Measurements from ENCODE around the gene MYO5A. TPM values are rescaled to one million over a fixed set of nuclear protein-coding genes. Genes with fewer than 3 reads are reported as not detected.
A peak's percentile ranks its signal among the peaks of the same experiment; 100 is the strongest.
"Not testable (repeated sequence)": the region's sequence is repeated elsewhere in the genome, so short reads cannot be mapped to it uniquely, and the experiment has no call there.

The MYO5A gene
- total RNA-seq, 3 donors from 2014 or later, result 4.1 to 26.7 (median 12.6) TPM

GRCh38 chr15:52462806-52463360 is 65.8 kb downstream of the MYO5A start:
- DNase-seq (no peak), ATAC-seq (no peak)
- TF ChIP-seq CTCF (IDR thresholded peaks at IDR 0.05), result no peak
- Histone ChIP-seq H3K36me3 (ENCODE audit: low read depth) (no peaks in the 10 kb centered on the region), H3K4me3 (no peak overlapping the region), H3K9me3 (no peaks in the 10 kb centered on the region), H3K4me1 (ENCODE audit: low read depth) (no peaks in the 10 kb centered on the region)
- intact Hi-C loops (cut with DNase I, micrococcal nuclease), result no loop called here

GRCh38 chr15:52459701-52460100 is 69.0 kb downstream of the MYO5A start:
- intact Hi-C loops (cut with DNase I, micrococcal nuclease); H3K9me3 ChIP-seq; H3K36me3 ChIP-seq (ENCODE audit: low read depth); DNase-seq; ATAC-seq; H3K4me1 ChIP-seq (ENCODE audit: low read depth); H3K4me3 ChIP-seq: not testable (repeated sequence)

- H3K9me3 ChIP-seq; DNase-seq; intact Hi-C loops (cut with DNase I, micrococcal nuclease); H3K36me3 ChIP-seq (ENCODE audit: low read depth); H3K4me1 ChIP-seq (ENCODE audit: low read depth); H3K4me3 ChIP-seq; ATAC-seq: not testable (repeated sequence)
Measured at GRCh38 chr15:52459265-52459664, 69.4 kb downstream of the MYO5A start.

- Histone ChIP-seq H3K4me3 (no peak overlapping the region), H3K9me3 (no peaks in the 10 kb centered on the region), H3K36me3 (ENCODE audit: low read depth) (no peaks in the 10 kb centered on the region), H3K4me1 (ENCODE audit: low read depth) (no peaks in the 10 kb centered on the region)
- DNase-seq (no peak), ATAC-seq (no peak)
- TF ChIP-seq CTCF (IDR thresholded peaks at IDR 0.05), result no peak
- intact Hi-C loops (cut with DNase I, micrococcal nuclease), result no loop called here
Measured at GRCh38 chr15:52448011-52448890, 80.4 kb downstream of the MYO5A start.

- DNase-seq (no peak), ATAC-seq (no peak)
Measured at GRCh38 chr15:52445954-52446353, 82.7 kb downstream of the MYO5A start.

GRCh38 chr15:52445553-52445952 is 83.1 kb downstream of the MYO5A start:
- DNase-seq, result peak in 1 of 3 donors; percentile 12
- no peak for TF ChIP-seq CTCF (IDR thresholded peaks at IDR 0.05)
- Histone ChIP-seq H3K4me1 (ENCODE audit: low read depth) (no peaks in the 10 kb centered on the region), H3K9me3 (no peaks in the 10 kb centered on the region), H3K36me3 (ENCODE audit: low read depth) (no peaks in the 10 kb centered on the region), H3K4me3 (no peak overlapping the region)
- intact Hi-C loops (cut with DNase I, micrococcal nuclease), result no loop called here
- ATAC-seq, result no peak

More at GRCh38 chr15:52445954-52446353, 82.7 kb downstream of the MYO5A start:
- no peak overlapping the region for H3K4me3 ChIP-seq
- intact Hi-C loops (cut with DNase I, micrococcal nuclease), result no loop called here
- no peaks in the 10 kb centered on the region for H3K36me3 ChIP-seq (ENCODE audit: low read depth)
- no peaks in the 10 kb centered on the region for H3K9me3 ChIP-seq
- H3K4me1 ChIP-seq (ENCODE audit: low read depth), result no peaks in the 10 kb centered on the region
- TF ChIP-seq CTCF (IDR thresholded peaks at IDR 0.05), result no peak

GRCh38 chr15:52443205-52443604 is 85.5 kb downstream of the MYO5A start:
- H3K4me1 ChIP-seq (ENCODE audit: low read depth); H3K9me3 ChIP-seq; DNase-seq; H3K4me3 ChIP-seq; ATAC-seq; H3K36me3 ChIP-seq (ENCODE audit: low read depth); intact Hi-C loops (cut with DNase I, micrococcal nuclease): not testable (repeated sequence)

Measured in mucosa of descending colon (tissue), 3 donors.